ENCODE measurements around the gene GSTM2. TPM values are rescaled to one million over a fixed set of nuclear protein-coding genes. Genes with fewer than 3 reads are reported as not detected.
"Not testable (repeated sequence)": the region's sequence is repeated elsewhere in the genome, so short reads cannot be mapped to it uniquely, and the experiment has no call there.

GSTM2 gene
- total and polyA plus RNA-seq, 2 experiments from 2014 or later, result 48.7 to 91.4 TPM

DNA sequence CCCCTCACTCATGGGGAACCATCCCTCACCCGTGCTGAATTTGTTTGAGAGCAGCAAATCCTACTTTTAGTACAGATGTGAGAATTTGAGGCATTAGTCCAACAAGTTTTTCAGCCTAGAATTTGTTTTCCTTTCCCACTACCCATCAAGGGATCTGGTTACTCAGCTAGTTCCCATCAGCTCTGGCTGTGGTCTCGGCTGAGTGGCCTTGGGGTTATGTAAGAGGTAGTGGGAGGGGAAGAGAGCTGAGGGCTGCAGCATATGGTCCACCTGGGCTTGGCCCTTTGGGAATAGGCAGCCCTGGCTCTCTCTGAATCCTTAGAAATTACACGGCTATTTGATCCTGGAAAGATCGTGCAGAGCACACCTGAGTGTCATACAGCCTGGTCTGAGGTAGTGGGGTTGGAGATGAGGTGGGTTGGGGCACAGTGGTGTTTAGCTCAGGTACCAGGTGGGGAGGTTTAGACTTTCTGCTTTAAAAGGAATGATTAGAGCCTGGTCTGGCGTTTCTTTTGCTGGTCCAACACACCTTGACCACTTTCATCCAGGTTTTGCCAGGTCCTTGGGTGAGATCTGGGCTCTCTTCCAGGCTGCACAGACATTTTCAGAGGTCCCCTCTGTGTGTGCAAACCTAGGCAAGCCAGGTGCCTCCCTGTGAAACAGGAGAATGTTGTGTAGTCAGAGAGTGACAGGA is 7.7 kb upstream of the GSTM2 start:
- Histone ChIP-seq H3K27ac (no peak overlapping the region), H3K4me3 (no peak overlapping the region), H3K4me1 (ENCODE audit: insufficient read depth) (peaks cover 4% of the 10 kb centered on the region), H3K27me3 (no peaks in the 10 kb centered on the region), H4K20me1 (ENCODE audit: insufficient read depth, poor library complexity, severe bottlenecking) (no peaks in the 10 kb centered on the region), H2AFZ (no peak overlapping the region), H3K36me3 (replicated peaks; ENCODE audit: insufficient read depth, low read depth) (no peaks in the 10 kb centered on the region), H3K4me2 (no peak overlapping the region), H3K9me2 (replicated peaks; ENCODE audit: insufficient read depth) (no peaks in the 10 kb centered on the region), H3K9me3 (ENCODE audit: low read depth) (no peaks in the 10 kb centered on the region), H3K79me2 (peaks cover under 1% of the 10 kb centered on the region)
- no peak for DNase-seq (ENCODE audit: low spot score)
- TF ChIP-seq EZH2phosphoT487 (IDR thresholded peaks at IDR 0.05; ENCODE audit: low read depth, severe bottlenecking, unreplicated experiment) (no peak), EZH2 (IDR thresholded peaks at IDR 0.05; ENCODE audit: borderline replicate concordance) (no peak)
- TF ChIP-seq, protein P1, sequence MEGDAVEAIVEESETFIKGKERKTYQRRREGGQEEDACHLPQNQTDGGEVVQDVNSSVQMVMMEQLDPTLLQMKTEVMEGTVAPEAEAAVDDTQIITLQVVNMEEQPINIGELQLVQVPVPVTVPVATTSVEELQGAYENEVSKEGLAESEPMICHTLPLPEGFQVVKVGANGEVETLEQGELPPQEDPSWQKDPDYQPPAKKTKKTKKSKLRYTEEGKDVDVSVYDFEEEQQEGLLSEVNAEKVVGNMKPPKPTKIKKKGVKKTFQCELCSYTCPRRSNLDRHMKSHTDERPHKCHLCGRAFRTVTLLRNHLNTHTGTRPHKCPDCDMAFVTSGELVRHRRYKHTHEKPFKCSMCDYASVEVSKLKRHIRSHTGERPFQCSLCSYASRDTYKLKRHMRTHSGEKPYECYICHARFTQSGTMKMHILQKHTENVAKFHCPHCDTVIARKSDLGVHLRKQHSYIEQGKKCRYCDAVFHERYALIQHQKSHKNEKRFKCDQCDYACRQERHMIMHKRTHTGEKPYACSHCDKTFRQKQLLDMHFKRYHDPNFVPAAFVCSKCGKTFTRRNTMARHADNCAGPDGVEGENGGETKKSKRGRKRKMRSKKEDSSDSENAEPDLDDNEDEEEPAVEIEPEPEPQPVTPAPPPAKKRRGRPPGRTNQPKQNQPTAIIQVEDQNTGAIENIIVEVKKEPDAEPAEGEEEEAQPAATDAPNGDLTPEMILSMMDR (IDR thresholded peaks at IDR 0.05; ENCODE audit: poor library complexity), result no peak
- WGBS (ENCODE audit: low lambda C conversion rate, missing lambda C conversion rate), result 89% methylated on average over 5 of the region's 5 CpGs

DNA sequence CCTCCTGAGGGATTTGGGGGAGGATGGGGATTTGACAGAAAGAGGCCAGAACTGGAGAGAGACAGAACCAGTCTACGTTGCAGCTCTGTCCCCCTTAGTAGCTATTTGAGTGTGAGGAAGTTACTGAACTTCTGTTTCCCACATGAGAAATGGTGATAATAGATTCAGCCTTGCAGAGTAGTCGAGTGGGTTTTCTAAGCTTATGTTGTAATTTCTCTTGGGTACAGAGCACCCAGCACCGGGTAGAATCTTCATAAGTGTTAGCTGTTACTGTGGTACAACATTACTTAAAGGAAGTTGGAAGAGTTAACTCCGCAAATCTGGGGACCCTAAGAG is 7.2 kb upstream of the GSTM2 start:
- not testable (repeated sequence) for H3K4me3 ChIP-seq; H3K9me3 ChIP-seq (ENCODE audit: low read depth); H3K36me3 ChIP-seq (replicated peaks; ENCODE audit: insufficient read depth, low read depth); H3K27ac ChIP-seq; H3K27me3 ChIP-seq; H3K9me2 ChIP-seq (replicated peaks; ENCODE audit: insufficient read depth); H3K79me2 ChIP-seq; H4K20me1 ChIP-seq (ENCODE audit: insufficient read depth, poor library complexity, severe bottlenecking); H3K4me1 ChIP-seq (ENCODE audit: insufficient read depth); H2AFZ ChIP-seq; H3K4me2 ChIP-seq; DNase-seq (ENCODE audit: low spot score)
- 93% methylated on average over 3 of the region's 4 CpGs for whole genome bisulfite sequencing (ENCODE audit: low lambda C conversion rate, missing lambda C conversion rate)

DNA sequence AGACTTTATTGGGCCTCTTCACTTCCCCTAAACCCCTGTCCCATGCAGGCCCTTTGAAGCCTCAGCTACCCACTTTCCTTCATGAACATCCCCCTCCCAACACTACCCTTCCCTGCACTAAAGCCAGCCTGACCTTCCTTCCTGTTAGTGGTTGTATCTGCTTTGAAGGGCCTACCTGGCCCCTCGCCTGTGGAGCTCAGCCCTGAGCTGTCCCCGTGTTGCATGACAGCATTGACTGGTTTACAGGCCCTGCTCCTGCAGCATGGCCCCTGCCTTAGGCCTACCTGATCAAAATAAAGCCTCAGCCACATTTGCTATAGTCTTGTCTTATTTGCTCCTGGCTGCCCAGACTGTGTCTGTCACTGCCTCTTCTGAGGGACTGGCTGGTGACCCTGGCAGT is 6.5 kb upstream of the GSTM2 start:
- Histone ChIP-seq H3K79me2 (no peaks in the 10 kb centered on the region), H3K9me2 (replicated peaks; ENCODE audit: insufficient read depth) (no peaks in the 10 kb centered on the region), H2AFZ (no peak overlapping the region), H3K36me3 (replicated peaks; ENCODE audit: insufficient read depth, low read depth) (no peaks in the 10 kb centered on the region), H3K27me3 (no peaks in the 10 kb centered on the region), H3K4me1 (ENCODE audit: insufficient read depth) (no peaks in the 10 kb centered on the region), H4K20me1 (ENCODE audit: insufficient read depth, poor library complexity, severe bottlenecking) (no peaks in the 10 kb centered on the region), H3K9me3 (ENCODE audit: low read depth) (no peaks in the 10 kb centered on the region), H3K4me2 (no peak overlapping the region), H3K27ac (no peak overlapping the region), H3K4me3 (no peak overlapping the region)
- 78% methylated on average over 2 of the region's 2 CpGs for WGBS (ENCODE audit: low lambda C conversion rate, missing lambda C conversion rate)
- TF ChIP-seq EZH2 (IDR thresholded peaks at IDR 0.05; ENCODE audit: borderline replicate concordance), result no peak
- TF ChIP-seq, protein P1 (IDR thresholded peaks at IDR 0.05; ENCODE audit: poor library complexity), result no peak
- TF ChIP-seq EZH2phosphoT487 (IDR thresholded peaks at IDR 0.05; ENCODE audit: low read depth, severe bottlenecking, unreplicated experiment), result no peak
- no peak for DNase-seq (ENCODE audit: low spot score)

DNA sequence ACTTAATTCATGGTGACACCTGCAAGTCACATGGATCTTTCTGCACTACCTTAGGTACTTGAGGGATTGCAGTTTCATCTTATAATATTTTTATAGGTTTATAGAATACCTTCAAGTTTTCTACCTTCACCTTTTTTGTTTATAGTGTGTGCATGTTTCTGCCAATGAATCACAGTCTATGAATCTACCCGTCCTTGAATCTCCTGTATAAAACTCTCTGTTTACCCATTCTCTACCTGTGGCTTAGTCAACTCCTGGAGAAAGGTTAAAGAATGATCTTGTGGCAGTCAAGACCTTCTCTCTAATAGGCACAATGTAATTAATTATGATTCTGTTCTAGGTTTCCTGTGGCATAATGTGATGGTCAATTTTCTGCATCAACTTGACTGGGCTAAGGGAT is 3.2 kb upstream of the GSTM2 start:
- Histone ChIP-seq H3K79me2 (no peaks in the 10 kb centered on the region), H3K9me3 (ENCODE audit: low read depth) (no peaks in the 10 kb centered on the region), H3K27me3 (no peaks in the 10 kb centered on the region), H3K9me2 (replicated peaks; ENCODE audit: insufficient read depth) (no peaks in the 10 kb centered on the region), H4K20me1 (ENCODE audit: insufficient read depth, poor library complexity, severe bottlenecking) (no peaks in the 10 kb centered on the region), H3K4me3 (no peak overlapping the region), H3K4me2 (no peak overlapping the region), H3K36me3 (replicated peaks; ENCODE audit: insufficient read depth, low read depth) (no peaks in the 10 kb centered on the region), H2AFZ (no peak overlapping the region), H3K27ac (no peak overlapping the region), H3K4me1 (ENCODE audit: insufficient read depth) (peaks cover 4% of the 10 kb centered on the region)
- 42% methylated on average over 1 of the region's 1 CpG for WGBS (ENCODE audit: low lambda C conversion rate, missing lambda C conversion rate)
- TF ChIP-seq, protein P1 (IDR thresholded peaks at IDR 0.05; ENCODE audit: poor library complexity), result no peak
- no peak for DNase-seq (ENCODE audit: low spot score)

All from hepatocyte (in vitro differentiated cells).